ENCODE results near the gene SCIN.
"Not testable (repeated sequence)": the region's sequence is repeated elsewhere in the genome, so short reads cannot be mapped to it uniquely, and the experiment has no call there.

Gene SCIN

GRCh38 chr7:12690041-12690878 lies 119.7 kb downstream of the SCIN start:
- no peak for DNase-seq

GRCh38 chr7:12691388-12691787 lies 120.9 kb downstream of the SCIN start:
- DNase-seq: not testable (repeated sequence)

GRCh38 chr7:12692035-12692434 lies 121.5 kb downstream of the SCIN start:
- DNase-seq: no peak

- DNase-seq: no peak
These were observed 122.1 kb downstream of the SCIN start for GRCh38 chr7:12692479-12693259.

- DNase-seq: no peak
These were observed 124.3 kb downstream of the SCIN start for GRCh38 chr7:12694817-12695216.

- DNase-seq: no peak
These were observed 125.4 kb downstream of the SCIN start for GRCh38 chr7:12695965-12696364.

- no peak for DNase-seq
These were observed 128.8 kb downstream of the SCIN start for GRCh38 chr7:12699299-12699698.

- DNase-seq: no peak
These were observed 130.9 kb downstream of the SCIN start for GRCh38 chr7:12701433-12701832.

- no peak for DNase-seq
These were observed 133.4 kb downstream of the SCIN start for GRCh38 chr7:12703881-12704280.

GRCh38 chr7:12705878-12706277 lies 135.4 kb downstream of the SCIN start:
- no peak for DNase-seq

GRCh38 chr7:12706900-12707536 lies 136.5 kb downstream of the SCIN start:
- DNase-seq: no peak

GRCh38 chr7:12708314-12708713 lies 137.8 kb downstream of the SCIN start:
- DNase-seq: no peak
